Fibroblast of lung (primary cell): ENCODE data around the gene SMIM31. TPM values are rescaled to one million over a fixed set of nuclear protein-coding genes. Genes with fewer than 3 reads are reported as not detected.

Experiments
- DNase-seq, 2 donors: peaks; one replicate each; pipeline versions ENCODE4 v3.0.0 to v3.0.0-alpha.2; 2010; ENCODE audit warnings: low read depth in 2 of 2
- H2AFZ ChIP-seq: 2 replicates; pipeline ENCODE4 v1.5.1; 2012; ENCODE audit warnings: low read length, control low read depth, inconsistent platforms
- H3K27ac ChIP-seq: 2 replicates; pipeline ENCODE4 v1.5.1; 2011; ENCODE audit warnings: low read length, control low read depth; ENCODE audit not compliant: insufficient read depth
- H3K27me3 ChIP-seq: 2 replicates; pipeline ENCODE4 v1.5.1; 2011; ENCODE audit warnings: mild to moderate bottlenecking, low read length; ENCODE audit not compliant: control insufficient read depth, insufficient read depth
- H3K36me3 ChIP-seq: 2 replicates; pipeline ENCODE4 v1.5.1; 2011; ENCODE audit warnings: low read length; ENCODE audit not compliant: control insufficient read depth, insufficient read depth
- H3K4me1 ChIP-seq: 2 replicates; pipeline ENCODE4 v1.5.1; 2011; ENCODE audit warnings: low read length; ENCODE audit not compliant: control insufficient read depth, insufficient read depth; ENCODE audit errors: extremely low read depth
- H3K4me2 ChIP-seq: 2 replicates; pipeline ENCODE4 v1.5.1; 2011; ENCODE audit warnings: low read length, control low read depth; ENCODE audit not compliant: insufficient read depth; ENCODE audit errors: extremely low read depth
- H3K4me3 ChIP-seq, 4 experiments: fragments of 200-600 bp in 1 of 4; sonication (generic) in 1 of 4; replicated peaks in 1 of 4; 2 replicates each; pipeline ENCODE4 v1.5.1; 2011 to 2016; ENCODE audit warnings: low read length in 4 of 4, low read depth in 3 of 4, mild to moderate bottlenecking in 3 of 4, control low read depth in 2 of 4, inconsistent platforms in 1 of 4, mixed read lengths in 1 of 4; ENCODE audit not compliant: insufficient read depth in 1 of 4; ENCODE audit errors: control extremely low read depth in 1 of 4
- H3K79me2 ChIP-seq: 2 replicates; pipeline ENCODE4 v1.5.1; 2012; ENCODE audit warnings: mild to moderate bottlenecking, low read length, inconsistent platforms; ENCODE audit not compliant: control insufficient read depth, insufficient read depth
- H3K9ac ChIP-seq: 2 replicates; pipeline ENCODE4 v1.5.1; 2011; ENCODE audit warnings: mild to moderate bottlenecking, low read length, control low read depth; ENCODE audit not compliant: insufficient read depth
- H3K9me3 ChIP-seq: 2 replicates; pipeline ENCODE4 v1.5.1; 2012; ENCODE audit warnings: low read depth, low read length; ENCODE audit not compliant: control insufficient read depth, insufficient read depth
- H4K20me1 ChIP-seq: 2 replicates; pipeline ENCODE4 v1.5.1; 2011; ENCODE audit warnings: low read length; ENCODE audit not compliant: control insufficient read depth, insufficient read depth; ENCODE audit errors: extremely low read depth
- CTCF ChIP-seq, 2 donors: IDR thresholded peaks in 1 of 2; conservative IDR thresholded peaks in 1 of 2; 1 replicate in 1 of 2; 2 replicates in 1 of 2; pipeline ENCODE4 v1.5.1; 2011 to 2012; ENCODE audit warnings: low read length in 2 of 2, control low read depth in 1 of 2, inconsistent platforms in 1 of 2, low read depth in 1 of 2, mild to moderate bottlenecking in 1 of 2
- EZH2 ChIP-seq: IDR thresholded peaks from 2 replicates; pipeline ENCODE4 v1.5.1; 2012; ENCODE audit warnings: low read length, control low read depth, mild to moderate bottlenecking; ENCODE audit errors: missing control alignments
- polyA plus RNA-seq, 2 donors: library from polyadenylated mRNA; depleted of rRNA in 1 of 2; stranded (reverse) in 1 of 2; unstranded in 1 of 2; fragments of >200 nt; gene quantifications; 2 replicates each; pipeline ENCODE4 v1.2.1, GENCODE V29; 2011 to 2012; ENCODE audit warnings: missing spikeins in 1 of 2
- total RNA-seq: library from RNA; depleted of rRNA; stranded (reverse); fragments of >200 nt; gene quantifications from 2 replicates; pipeline ENCODE4 v1.2.1, GENCODE V29; 2014

The SMIM31 gene
- total and polyA plus RNA-seq, 2 donors (not counting 1 experiment from before 2014, with no cell fraction given) = not detected

- no peak overlapping the region for H3K27ac ChIP-seq
- no peaks in the 10 kb centered on the region for H4K20me1 ChIP-seq
- no peaks in the 10 kb centered on the region for H3K9me3 ChIP-seq
- no peak overlapping the region for H3K9ac ChIP-seq
- no peak overlapping the region for H3K4me2 ChIP-seq
- H3K27me3 ChIP-seq = no peaks in the 10 kb centered on the region
- no peaks in the 10 kb centered on the region for H3K4me1 ChIP-seq
- H3K36me3 ChIP-seq = no peaks in the 10 kb centered on the region
- H3K79me2 ChIP-seq = no peaks in the 10 kb centered on the region
- H3K4me3 ChIP-seq = no peak overlapping the region
- DNase-seq = no peak
- no peak overlapping the region for H2AFZ ChIP-seq
- TF ChIP-seq EZH2 (no peak), CTCF (conservative IDR thresholded peaks at IDR 0.05 in 1 of 2, IDR thresholded peaks at IDR 0.05 in 1 of 2; ENCODE audit: low read depth in 1 of 2, low read length in 2 of 2) (no peak)
These were observed 1.5 kb downstream of the SMIM31 start for GRCh38 chr4:164755432-164755831.

- Histone ChIP-seq H3K4me2 (no peak overlapping the region), H3K4me3 (no peak overlapping the region), H3K79me2 (no peaks in the 10 kb centered on the region), H3K9me3 (no peaks in the 10 kb centered on the region), H2AFZ (no peak overlapping the region), H4K20me1 (no peaks in the 10 kb centered on the region), H3K36me3 (no peaks in the 10 kb centered on the region), H3K9ac (no peak overlapping the region), H3K27ac (no peak overlapping the region), H3K4me1 (no peaks in the 10 kb centered on the region), H3K27me3 (no peaks in the 10 kb centered on the region)
- DNase-seq = no peak
- TF ChIP-seq EZH2 (no peak), CTCF (conservative IDR thresholded peaks at IDR 0.05 in 1 of 2, IDR thresholded peaks at IDR 0.05 in 1 of 2; ENCODE audit: low read depth in 1 of 2, low read length in 2 of 2) (no peak)
These were observed 2.8 kb downstream of the SMIM31 start for GRCh38 chr4:164756686-164757085.

- H3K4me3 ChIP-seq = no peak overlapping the region
- H3K27me3 ChIP-seq = no peaks in the 10 kb centered on the region
- no peaks in the 10 kb centered on the region for H3K9me3 ChIP-seq
- no peaks in the 10 kb centered on the region for H3K79me2 ChIP-seq
- no peaks in the 10 kb centered on the region for H3K36me3 ChIP-seq
- H3K4me2 ChIP-seq = no peak overlapping the region
- no peak overlapping the region for H2AFZ ChIP-seq
- H3K9ac ChIP-seq = no peak overlapping the region
- no peak overlapping the region for H3K27ac ChIP-seq
- no peak for DNase-seq
- TF ChIP-seq CTCF (conservative IDR thresholded peaks at IDR 0.05 in 1 of 2, IDR thresholded peaks at IDR 0.05 in 1 of 2; ENCODE audit: low read depth in 1 of 2, low read length in 2 of 2) = no peak
- no peak for TF ChIP-seq EZH2
- H4K20me1 ChIP-seq = no peaks in the 10 kb centered on the region
- H3K4me1 ChIP-seq = no peaks in the 10 kb centered on the region
These were observed 7.3 kb downstream of the SMIM31 start for GRCh38 chr4:164761241-164761640.
